DMS 273 treated with DMSO at 0.1 percent for 48 hours (cell line): Measurements from ENCODE around the gene SAMHD1.
"Not testable (repeated sequence)": the region's sequence is repeated elsewhere in the genome, so short reads cannot be mapped to it uniquely, and the experiment has no call there.

Experiments used
- DNase-seq: peaks from one replicate; lab custom pipeline; 2025; lab: John Stamatoyannopoulos, UW

The SAMHD1 gene

DNA sequence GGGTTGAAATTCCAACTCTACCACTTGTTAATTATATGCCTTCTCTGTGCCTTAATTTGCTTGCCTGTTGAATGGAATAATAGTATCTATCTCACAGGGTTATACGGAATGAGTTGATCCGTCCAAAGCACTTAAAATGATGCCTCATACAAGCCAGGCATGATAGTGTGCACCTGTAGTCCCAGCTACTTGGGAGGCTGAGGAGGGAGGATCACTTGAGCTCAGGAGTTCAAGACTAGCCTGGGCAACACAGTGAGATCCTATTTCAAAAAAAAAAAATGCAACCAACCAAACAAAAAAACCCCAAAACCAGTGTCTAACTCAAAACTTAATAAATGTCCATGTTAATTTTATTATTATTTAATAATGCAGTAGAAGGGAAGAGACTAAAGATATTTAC, 35.3 kb downstream of the SAMHD1 start:
- no peak for DNase-seq

DNA sequence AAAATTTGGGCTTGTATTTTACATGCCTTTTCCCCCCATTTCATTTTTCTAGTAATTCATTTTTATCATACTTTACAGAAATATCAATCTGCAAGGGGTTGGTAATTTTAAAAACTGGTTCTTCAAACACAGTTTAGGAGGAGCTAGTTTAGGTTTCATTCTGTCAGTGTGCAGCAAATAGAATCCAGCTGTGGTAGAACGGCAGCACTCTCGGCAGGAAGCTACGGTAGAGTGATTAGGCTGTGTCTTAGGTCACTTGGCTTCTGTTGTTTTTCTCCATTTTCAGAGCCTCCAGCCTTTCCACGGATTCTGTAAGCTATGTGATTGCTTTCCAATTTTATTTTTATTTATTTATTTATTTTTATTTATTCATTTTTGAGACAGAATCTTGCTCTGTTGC, 42.9 kb downstream of the SAMHD1 start:
- no peak for DNase-seq

DNA sequence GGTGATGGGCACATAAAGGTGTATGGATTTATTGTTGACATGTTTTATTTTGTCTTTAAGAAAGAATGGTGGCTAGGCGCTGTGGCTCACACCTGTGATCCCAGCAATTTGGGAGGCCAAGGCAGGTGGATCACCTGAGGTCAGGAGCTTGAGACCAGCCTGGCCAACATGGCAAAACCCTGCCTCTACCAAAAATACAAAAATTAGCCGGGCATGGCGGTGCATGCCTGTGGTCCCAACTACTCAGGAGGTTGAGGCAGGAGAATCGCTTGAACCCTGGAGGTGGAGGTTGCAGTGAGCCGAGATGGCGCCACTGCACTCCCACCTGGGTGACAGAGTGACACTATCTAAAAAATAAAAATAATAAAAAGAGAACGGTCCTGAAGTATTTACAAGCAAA, 45.4 kb downstream of the SAMHD1 start:
- DNase-seq: not testable (repeated sequence)

- DNase-seq: not testable (repeated sequence)
Observed at GRCh38 chr20:36905566-36905965, 45.9 kb downstream of the SAMHD1 start.

DNA sequence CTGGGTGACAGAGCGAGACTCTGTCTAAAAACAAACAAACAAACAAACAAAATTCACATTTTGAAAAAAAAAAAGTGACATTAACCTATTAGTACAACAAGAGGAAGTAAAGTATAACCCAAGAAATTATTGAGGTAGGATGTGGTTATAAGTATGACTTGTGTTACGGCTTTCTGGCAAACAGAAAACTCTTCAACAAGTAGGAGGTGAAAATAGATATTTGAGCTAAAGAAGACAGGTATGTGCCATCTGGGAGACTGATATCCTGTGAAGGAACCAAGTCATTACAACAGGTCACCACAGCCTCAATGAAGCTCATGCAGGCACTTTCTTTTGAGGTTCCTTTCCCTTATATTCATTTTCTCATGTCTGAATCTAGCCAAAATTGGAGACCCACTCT, 46.8 kb downstream of the SAMHD1 start:
- DNase-seq: no peak

- DNase-seq: no peak
Observed at GRCh38 chr20:36895036-36895435, 56.5 kb downstream of the SAMHD1 start.

GRCh38 chr20:36893801-36894200, 57.7 kb downstream of the SAMHD1 start:
- DNase-seq: no peak

DNA sequence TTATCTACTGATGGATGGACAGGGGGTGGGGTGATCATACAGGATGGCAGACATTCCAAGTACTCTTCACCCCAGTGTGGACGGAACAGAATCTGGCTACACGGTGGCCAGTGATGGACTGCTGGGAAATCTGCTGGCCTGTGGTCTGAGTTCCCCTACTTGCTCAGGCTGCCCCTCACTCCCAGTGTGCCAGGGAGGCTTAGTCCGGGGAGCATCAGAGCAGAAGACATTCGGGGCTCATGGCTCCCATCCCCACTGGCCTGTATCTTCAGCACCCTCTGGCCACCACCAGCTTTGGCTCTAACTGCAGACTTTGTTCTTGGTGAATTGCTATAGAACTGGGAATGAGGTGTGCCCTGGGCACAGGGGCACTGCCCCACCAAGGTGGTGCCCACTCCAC, 60.3 kb downstream of the SAMHD1 start:
- no peak for DNase-seq

DNA sequence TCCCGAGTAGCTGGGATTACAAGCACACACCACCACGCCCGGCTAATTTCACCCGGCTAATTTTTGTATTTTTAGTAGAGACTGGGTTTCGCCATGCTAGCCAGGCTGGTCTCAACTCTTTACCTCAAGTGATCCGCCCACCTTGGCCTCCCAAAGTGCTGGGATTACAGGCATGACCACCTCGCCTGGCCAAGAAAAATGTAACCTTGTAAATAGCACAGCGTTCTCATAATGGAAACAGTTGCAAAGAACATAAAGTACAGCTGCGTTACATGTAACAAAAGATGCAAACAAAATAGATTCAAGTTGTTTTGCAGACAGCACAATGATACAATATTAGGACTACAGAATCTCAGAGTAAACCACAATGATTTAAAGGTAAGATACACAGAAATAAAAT, 60.9 kb downstream of the SAMHD1 start:
- DNase-seq: no peak

DNA sequence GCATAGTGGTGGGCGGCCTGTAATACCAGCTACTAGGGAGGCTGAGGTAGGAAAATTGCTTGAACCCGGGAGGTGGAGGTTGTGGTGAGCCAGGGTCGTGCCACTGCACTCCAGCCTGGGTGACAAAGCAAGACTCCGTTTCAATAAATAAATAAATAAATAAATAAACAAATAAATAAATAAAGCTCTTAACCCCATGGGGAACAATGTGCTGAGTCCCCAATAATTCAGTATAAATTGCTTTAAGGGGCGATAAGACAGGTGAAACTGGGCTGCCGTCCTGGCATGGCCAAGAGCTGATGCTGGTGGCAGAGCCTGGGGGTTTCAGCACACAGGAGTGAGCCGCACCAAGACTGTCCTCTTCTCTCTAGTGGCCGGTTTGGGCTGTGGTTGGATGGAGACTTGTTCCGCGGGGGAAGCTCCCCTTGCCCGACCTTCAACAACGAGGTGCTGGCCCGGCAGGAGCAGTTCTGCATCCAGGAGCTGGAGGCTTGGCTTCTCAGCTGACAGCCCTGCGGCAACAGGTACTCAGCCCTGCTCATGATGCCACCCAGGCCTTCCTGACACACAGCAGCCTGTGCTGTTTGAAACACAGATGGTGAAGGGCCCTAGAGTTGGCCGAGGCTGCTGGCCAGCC, 62.5 kb downstream of the SAMHD1 start:
- DNase-seq: no peak

DNA sequence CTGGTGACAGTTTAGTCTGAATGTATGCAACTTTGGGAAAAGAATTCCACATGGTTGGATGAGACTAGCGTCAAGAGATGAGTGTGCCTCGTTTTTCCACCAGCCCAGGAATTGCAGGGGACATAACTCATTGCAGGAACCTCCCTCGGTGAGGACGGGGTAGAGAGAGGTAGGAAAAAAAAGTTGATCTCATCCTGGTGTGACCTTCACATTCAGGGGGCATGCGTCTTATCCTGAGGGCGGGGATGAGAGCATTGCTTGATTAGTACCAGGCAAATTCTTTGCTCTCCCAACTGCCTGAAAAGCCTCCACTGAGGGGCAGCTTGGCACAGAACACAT, 63.8 kb downstream of the SAMHD1 start:
- no peak for DNase-seq

DNA sequence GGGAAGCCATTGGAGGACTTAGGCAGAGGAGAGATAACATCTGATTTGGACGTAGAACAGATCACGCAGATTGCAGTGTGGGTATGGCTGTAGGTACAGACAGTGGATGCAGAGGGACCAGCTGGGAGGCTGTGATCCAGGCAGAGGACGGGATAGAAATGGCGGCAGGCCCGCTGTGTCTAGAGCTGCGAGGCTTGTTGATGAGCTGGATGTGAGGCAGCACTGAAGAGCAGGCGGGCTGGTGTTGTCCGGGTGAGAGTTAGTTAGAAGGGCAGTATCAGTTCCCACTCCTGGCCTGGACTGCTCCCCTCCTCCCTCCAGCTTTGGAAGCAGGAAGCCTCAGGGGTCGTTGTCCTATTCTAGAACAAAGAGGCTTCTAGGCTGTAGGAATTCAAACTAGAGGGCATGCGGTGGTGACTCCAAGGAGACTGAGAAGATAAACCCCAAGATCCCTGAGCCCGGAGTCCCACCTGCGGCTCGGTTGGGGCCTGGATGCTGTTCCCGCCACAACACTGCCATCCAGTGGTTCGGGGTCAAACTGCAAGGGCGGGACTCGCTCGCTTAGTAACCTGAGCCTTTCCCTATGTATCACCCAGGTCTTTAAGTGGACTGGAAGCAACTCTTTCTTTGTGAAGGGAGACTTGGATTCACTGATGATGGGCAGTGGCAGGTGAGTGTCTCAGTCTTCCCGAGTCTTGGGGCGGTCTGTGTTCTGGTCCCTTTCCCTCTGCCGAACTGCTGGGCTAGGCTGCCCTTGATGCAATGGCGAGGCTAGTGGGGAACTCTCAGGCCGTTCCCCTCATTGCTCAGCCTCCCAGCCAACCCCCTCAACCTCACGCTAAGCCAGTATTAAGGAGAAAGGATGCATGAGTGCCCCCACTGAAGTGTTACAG, 64.4 kb downstream of the SAMHD1 start:
- peak; percentile 43 for DNase-seq

DNA sequence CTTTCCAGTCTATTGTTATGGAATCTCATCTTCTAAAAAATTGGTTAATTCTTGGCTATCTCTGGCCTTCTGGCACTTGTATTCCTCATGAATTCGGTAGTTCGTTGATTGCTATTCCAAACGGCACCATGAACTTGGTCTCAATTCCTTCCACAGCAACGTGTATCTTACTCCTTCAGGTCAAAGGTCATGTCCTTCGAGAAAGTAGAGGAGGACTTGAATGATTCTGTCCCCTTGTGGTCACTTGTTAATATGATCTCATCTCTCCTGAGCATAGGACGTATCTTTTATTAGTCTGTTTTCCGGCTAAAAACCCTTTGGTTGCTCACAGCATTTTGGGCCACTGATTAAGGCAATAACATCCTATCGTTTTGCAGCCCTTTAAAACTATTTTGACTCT, 66.2 kb downstream of the SAMHD1 start:
- no peak for DNase-seq

DNA sequence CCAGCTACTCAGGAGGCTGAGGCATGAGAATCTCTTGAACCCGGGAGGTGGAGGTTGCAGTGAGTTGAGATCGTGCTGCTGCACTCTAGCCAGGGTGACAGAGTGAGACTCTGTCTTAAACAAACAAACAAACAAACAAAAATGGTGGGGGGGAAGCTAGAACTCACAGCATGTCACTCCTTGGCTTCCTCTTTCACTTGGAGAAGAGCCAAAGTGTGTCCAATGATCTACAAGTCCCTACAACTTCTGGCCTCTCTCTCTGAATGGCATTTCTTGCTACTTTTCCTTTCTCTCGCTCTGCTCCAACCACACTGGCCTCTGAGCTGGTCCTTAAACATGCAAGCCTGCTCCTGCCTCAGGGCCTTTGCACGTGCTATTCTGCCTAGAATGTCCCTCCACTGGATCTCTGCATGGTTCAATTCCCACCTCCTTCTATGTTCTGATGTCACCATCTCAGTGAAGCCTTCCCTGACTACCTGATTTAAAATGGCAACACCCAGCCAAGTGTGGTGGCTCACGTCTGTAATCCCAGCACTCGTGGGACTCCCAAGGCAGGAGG, 67.5 kb downstream of the SAMHD1 start:
- DNase-seq: no peak

- no peak for DNase-seq
Observed at GRCh38 chr20:36881888-36882287, 69.6 kb downstream of the SAMHD1 start.

GRCh38 chr20:36881331-36881730, 70.2 kb downstream of the SAMHD1 start:
- DNase-seq: no peak

DNA sequence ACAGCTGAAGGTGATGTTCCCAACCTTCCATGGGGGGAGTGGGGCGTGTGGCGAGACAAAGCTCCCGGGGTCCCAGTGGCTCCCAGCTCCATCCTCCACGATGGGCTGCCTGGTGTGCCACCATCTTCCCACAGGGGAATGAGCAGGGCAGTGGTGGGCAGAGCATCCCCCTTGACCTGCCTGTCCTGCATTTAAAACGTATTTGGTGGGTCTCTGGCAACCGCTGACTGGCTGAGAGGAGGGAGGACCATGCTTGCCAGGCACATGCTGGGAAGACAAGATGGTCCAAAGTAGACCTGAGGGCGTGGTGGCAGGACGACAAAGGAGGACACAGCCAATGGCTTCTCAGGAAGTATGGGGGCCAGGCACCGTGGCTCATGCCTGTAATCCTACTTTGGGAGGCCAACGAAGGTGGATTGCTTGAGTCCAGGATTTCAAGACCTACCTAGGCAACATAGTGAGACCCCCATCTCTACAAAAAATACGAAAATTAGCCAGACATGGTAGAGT, 70.7 kb downstream of the SAMHD1 start:
- DNase-seq: no peak

DNA sequence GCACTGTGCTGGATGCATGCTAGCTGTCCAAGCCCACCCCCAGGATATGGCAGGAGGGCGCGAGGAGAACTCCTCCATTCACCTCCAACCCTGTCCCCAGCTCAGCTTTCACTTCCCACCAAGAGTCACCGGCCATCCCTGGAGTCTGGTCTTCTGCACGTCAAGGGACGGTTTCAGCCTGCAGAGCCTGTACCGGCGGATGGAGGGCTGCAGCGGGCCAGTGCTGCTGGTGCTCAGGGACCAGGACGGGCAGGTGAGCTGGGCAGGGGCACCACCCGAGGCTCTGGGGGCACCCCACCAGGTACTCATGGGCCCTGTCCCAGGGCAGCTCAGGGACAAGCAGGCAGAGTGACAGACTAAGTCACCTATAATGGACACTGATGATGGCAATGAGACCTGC, 72.6 kb downstream of the SAMHD1 start:
- DNase-seq: no peak

DNA sequence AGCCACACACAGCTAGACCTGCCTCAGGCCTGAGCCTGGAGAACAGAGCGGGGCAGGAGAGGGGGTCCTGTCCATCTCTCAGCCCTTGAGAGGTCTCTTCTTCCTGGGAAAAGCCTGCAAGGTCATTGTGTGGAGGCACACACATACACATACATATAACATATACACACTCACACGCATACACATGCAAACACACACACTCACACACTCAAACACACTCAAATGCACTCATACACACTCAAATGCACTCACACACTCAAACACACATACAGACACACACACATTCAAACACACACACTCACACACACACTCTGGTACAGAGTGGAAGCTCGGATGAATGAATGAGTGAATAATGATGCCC, 75.1 kb downstream of the SAMHD1 start:
- no peak for DNase-seq

DNA sequence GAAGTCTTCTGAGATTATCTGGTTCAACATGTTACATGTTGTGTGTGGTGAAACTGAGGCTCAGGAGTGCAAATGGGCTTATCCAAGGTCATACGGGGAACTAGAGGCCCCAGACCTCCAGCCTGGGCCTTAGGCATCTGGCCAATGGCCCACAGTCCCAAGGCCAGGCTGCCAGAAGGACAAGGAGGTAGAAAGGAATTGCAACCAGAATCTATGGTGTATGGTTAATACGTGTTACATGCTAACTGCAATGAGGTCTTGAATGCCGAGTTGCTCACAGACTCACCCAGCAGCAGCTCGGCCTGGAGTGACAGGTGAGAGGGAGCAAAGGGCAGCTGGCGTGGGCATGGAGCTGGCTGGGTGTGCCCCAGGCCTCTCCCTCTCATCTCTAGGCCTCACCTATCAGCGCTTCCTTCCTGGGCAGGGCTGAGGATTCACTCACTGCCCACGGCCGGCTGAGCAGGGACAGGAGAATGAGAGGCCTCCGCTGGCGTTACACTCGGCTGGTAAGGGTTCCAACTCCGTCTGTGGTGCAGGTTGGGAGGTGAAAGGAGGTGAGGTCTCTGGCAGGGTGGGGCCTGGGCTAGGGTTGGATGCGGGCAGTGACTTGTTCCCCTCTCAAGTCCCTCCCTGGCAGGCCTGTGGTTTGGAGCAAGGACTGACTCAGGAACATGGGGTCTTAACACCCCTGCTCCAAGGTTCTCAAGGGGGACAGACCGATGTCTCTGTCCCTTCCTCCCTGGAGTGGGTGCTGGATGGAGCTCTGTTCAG, 75.6 kb downstream of the SAMHD1 start, which contains the start of gene TLDC2:
TSS of gene TLDC2 (plus strand) at position 437 of the 771 bp plus-strand sequence. CDS start at position 474, 37 bp downstream.
- DNase-seq: no peak

GRCh38 chr20:36875093-36875492, 76.4 kb downstream of the SAMHD1 start:
- not testable (repeated sequence) for DNase-seq

DNA sequence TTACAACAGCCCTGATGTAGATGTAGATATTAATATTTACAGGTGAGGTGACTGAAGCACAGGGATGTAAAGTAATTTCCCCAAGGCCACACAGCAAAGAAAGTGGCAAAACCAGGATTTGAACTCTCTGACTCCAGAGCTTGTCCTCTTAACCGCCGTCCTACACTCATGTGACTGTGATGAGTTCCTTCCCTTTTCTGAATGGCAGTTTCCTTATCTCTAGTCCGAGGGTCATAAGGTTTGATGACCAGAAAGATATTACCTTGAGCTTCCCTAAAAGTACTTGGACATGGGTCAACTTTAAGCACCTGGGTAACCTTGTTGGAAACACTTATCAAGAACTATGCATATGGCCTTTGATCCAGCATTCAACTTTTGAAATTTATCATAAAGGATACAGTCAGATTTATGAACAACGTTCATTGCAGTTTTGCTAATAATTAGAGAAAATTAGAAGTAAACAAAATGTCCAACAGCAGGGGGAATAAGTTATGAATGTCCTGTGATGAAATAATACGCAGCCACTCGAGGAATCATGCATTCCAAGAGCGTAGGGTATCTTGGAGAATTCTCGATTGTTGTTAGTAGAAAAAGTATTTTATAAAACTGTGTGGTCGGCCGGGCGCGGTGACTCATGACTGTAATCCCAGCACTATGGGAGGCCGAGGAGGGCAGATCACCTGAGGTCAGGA, 77.9 kb downstream of the SAMHD1 start:
- no peak for DNase-seq
